DMS79 (cell line): ENCODE results near the gene ZBTB33.

ENCODE experiments used
- DNase-seq: peaks from one replicate; lab custom pipeline; 2025; lab: John Stamatoyannopoulos, UW

The ZBTB33 gene

DNA sequence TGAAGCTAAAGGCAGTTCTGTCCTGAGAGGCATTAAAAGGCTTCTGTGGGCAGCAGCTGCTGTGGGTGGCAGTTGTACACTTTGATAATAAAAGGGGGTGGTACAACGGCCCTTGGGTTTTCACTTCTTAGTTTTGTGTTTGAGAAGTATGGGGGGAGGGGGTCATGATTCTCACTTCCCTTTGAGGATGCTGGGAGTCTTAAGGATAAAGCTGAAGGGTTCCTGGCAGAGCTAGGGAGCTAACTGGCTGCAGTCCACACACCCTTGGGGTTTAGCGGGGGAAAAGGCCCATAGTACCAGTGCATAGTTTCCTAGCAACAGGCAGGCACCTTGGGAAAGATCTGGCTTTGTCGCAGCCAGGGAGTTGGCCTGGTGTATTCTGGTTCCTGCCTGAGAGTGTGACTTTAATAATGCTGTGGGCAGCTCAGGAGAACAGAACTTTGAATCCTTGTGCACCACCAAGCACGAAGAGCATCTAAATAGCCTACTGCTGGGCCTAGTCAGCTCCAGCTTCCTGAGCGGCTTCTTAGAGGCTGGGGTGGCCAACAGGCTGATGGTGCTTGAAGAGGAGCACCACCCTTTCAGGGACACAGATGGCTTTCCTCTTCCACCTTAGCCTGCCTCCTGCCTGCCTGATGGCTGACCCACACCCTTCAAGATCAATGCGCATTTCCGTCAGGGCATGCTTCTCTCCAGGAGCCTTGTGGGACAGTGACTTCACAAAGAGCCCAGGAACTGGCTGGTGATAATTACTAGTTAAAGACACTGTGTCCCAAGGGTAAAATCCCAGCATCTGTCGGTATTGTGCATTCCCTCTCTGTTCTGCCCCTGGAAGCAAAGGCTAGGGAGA is 12.5 kb downstream of the ZBTB33 start:
- peak; percentile 51 for DNase-seq

DNA sequence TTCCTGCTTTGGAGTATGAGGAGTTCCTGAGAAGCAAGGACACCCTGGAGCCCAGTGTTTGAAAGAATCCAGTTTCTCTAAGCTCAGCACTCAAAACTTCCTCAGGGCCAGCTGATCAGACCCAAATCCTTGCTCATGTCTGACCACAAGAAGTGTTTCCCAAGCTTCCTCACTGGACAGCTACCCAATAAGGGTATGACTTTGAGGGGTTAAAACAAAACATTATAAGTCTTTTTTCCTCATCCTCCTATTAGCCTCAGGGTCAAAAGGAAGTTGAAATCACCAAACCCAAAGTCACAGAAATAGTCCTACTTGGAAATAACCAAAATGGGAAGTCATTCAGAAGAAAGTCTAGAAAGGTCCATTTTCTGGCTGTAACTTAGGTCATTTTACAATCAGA is 13.7 kb downstream of the ZBTB33 start:
- no peak for DNase-seq

DNA sequence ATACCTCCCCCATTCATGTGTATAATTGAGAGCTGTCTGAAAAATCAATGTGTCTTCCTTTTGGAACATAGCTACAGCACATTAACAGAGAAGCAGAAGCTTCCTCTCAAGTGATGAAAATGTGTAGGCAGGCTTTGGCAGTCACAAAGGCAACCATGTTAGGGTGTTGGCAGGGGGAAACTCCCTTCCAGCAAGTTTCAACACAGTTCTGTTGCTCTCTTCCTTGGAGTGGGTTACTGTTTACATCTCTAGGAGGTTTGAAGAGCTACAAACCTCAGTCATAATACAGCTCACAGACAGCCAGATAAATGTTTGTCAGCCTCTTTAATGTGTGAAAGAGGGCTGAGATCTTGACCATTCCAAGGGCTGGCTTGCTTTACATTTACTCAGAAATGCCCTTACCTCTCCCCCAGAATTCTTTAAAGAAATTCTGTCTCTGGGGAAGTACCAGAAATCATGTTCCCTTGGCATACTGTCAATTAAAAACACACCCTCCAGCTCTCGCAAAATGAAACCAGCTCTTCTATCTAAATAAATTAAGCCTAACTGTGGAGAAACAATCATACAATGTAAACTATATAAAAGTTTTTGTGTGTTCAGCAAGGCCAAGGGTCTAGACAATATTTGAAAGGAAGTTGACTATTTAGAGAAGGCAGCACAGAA is 18.9 kb downstream of the ZBTB33 start:
- peak; percentile 1 for DNase-seq

DNA sequence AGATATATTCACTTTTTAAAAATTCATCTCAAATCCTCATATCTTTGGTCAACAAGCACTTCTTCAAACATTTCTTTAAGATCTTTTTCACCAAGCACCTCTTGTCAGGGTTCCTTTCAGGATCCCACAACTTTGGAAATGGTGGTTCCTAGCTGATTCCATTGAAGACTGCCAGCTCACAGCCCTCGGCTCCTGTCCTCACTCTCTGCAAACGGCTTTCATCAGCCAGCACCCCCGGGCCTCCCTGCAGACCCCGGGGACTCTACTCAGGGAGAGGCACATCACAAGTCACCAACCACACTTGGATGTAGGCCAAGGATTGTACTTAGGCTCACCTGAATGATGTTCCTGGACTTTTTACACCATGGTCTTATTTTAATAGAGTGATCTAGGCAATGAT is 20.0 kb downstream of the ZBTB33 start:
- no peak for DNase-seq

GRCh38 chrX:120271218-120271617 is 20.6 kb downstream of the ZBTB33 start:
- no peak for DNase-seq

DNA sequence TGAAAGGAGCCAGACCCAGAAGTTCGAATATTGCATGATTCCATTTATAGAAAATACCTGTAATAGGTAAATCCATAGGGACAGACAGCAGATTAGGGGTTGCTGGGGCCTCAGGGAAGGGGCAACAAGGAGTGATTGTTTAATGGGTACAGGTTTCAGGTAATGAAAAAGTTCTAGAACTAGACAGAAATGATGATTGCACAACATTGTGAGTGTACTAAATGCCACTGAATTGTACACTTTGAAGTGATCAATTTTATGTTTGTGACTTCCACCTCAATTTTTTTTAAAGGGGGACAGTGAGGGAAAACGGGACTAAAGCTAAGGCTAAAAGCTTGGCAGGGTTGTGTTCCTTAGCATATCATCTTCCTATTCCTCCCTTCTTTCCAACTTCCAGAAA is 23.5 kb downstream of the ZBTB33 start:
- no peak for DNase-seq

- no peak for DNase-seq
Measured at GRCh38 chrX:120274958-120275357, 24.3 kb downstream of the ZBTB33 start.

- DNase-seq, result no peak
Measured at GRCh38 chrX:120281021-120281624, 30.5 kb downstream of the ZBTB33 start.

GRCh38 chrX:120281761-120282160 is 31.1 kb downstream of the ZBTB33 start:
- no peak for DNase-seq

- DNase-seq, result no peak
Measured at GRCh38 chrX:120282697-120283096, 32.1 kb downstream of the ZBTB33 start.

- DNase-seq, result no peak
Measured at GRCh38 chrX:120286733-120287512, 36.3 kb downstream of the ZBTB33 start.

- DNase-seq, result no peak
Measured at GRCh38 chrX:120287513-120288112, 37.0 kb downstream of the ZBTB33 start.

GRCh38 chrX:120290107-120290506 is 39.5 kb downstream of the ZBTB33 start:
- DNase-seq, result no peak

GRCh38 chrX:120291211-120291610 is 40.6 kb downstream of the ZBTB33 start:
- no peak for DNase-seq

- DNase-seq, result no peak
Measured at GRCh38 chrX:120293015-120293414, 42.4 kb downstream of the ZBTB33 start.

DNA sequence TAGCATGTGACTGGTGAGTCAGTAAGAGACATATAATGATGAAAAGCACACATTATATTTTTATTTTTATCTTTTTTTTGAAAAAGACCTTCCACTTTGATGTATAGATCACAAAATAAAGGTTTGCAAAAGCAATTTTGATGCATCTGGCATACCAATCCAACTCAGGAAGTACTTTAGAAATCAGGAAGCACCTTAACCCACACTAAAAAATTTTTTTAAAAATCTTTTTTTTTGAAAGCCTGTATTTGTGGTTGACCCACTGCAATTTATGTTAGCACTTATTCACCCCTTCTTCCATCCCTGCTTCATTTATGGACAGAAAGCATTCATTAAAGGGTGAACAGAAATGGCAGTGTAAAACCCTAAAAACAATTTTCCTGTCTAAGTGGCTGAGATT is 44.0 kb downstream of the ZBTB33 start:
- no peak for DNase-seq

DNA sequence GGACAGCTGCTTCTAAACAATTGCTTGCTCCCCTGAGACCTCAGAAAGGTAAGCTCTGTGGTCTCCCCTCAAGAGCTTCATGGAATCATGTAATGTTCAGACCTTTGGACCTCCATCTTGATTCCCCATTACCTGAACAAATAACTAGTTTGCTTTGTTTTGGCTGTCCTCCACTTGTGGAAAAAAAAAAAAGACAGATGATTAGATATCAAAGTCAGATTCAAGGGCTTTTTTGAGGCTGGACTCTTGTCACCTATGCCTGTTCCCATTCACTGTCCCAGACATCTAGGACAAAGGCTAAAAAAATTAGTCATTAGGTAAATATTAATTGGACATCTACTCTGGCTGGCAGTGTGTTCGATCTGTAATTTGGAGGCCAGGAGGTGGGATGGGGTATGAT is 47.3 kb downstream of the ZBTB33 start:
- DNase-seq, result no peak

DNA sequence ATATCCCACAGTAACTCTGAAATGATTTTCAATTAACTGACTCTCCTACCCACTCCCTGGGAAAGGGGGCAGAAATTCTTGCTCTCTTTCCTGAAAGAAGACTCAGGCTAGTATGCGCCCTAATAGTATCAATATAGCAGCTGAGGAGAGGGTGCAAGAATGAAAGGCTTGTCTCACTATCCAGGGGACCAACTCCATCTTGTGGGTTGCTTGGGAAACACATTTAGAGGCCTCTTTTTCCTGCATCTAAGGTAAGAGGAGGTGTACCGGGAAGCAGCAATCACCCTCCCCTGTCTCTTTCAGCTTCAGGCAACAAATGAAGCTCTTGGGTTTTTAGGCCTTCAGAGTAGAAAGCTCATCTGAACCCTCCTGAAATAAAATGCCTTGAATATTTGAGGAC is 49.3 kb downstream of the ZBTB33 start:
- no peak for DNase-seq

DNA sequence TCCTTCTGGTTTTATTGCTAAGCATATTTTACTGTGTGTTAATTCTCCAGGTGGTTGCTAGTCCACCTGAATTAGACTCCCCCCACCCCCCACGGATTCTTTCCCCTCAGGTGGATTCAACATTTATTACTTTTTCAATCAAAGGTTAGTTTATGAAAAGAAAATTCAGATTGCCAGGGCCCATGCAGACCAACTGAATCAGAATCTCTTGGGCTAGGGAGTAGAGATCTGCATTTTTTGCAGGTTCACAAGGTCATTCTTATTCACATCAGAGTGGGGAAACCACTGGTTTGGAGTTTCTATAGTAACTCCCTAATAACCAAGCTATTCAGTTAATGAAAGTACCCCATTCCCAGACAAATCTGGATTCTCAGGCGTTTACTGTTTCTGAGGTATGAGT is 50.9 kb downstream of the ZBTB33 start:
- DNase-seq, result no peak

- peak; percentile 13 for DNase-seq
Measured at GRCh38 chrX:120301960-120302359, 51.3 kb downstream of the ZBTB33 start.

GRCh38 chrX:120302434-120302833 is 51.8 kb downstream of the ZBTB33 start:
- peak; percentile 53 for DNase-seq

- DNase-seq, result no peak
Measured at GRCh38 chrX:120304256-120304655, 53.6 kb downstream of the ZBTB33 start.
